Activated CD8-positive, alpha-beta T cell treated with anti-CD3 and anti-CD28 coated beads for 36 hours (primary cell): ENCODE results near the gene DTX1. TPM values are rescaled to one million over a fixed set of nuclear protein-coding genes. Genes with fewer than 3 reads are reported as not detected.

Experiments used
- ATAC-seq: fragments of 200-7000 bp; cut with Tn5 transposase; one replicate; pipeline ENCODE4 v1.10.0; 2021; ENCODE audit warnings: mild to moderate bottlenecking, moderate library complexity
- CTCF ChIA-PET: fragments of 350-600 bp; sonication (Branson Sonifier 250); formaldehyde crosslinking; loops from one replicate; lab custom pipeline; 2021; ENCODE audit warnings: antibody characterized with exemption; lab: Charles Lee
- POLR2A ChIA-PET: fragments of 350-600 bp; sonication (Branson Sonifier 250); formaldehyde crosslinking; loops from one replicate; lab custom pipeline; 2021; ENCODE audit warnings: antibody characterized with exemption; lab: Charles Lee
- DNase-seq: peaks from one replicate; pipeline ENCODE4 v3.0.0-alpha.2; 2020
- H3K27ac Mint-ChIP-seq: one replicate; pipeline ENCODE4 v1.8.0; 2021; ENCODE audit warnings: mild to moderate bottlenecking, mixed read lengths
- H3K27me3 Mint-ChIP-seq: one replicate; pipeline ENCODE4 v1.8.0; 2021; ENCODE audit warnings: mixed read lengths
- H3K36me3 Mint-ChIP-seq: one replicate; pipeline ENCODE4 v1.8.0; 2021; ENCODE audit warnings: low read depth, mixed read lengths
- H3K4me1 Mint-ChIP-seq: one replicate; pipeline ENCODE4 v1.8.0; 2021; ENCODE audit warnings: low read depth, mixed read lengths
- H3K4me3 Mint-ChIP-seq: one replicate; pipeline ENCODE4 v1.8.0; 2021; ENCODE audit warnings: mild to moderate bottlenecking, moderate library complexity, mixed read lengths
- H3K9me3 Mint-ChIP-seq: one replicate; pipeline ENCODE4 v1.8.0; 2021; ENCODE audit warnings: mixed read lengths
- intact Hi-C: fragments of 100-400 bp; cut with micrococcal nuclease; formaldehyde crosslinking; loops from one replicate; pipeline ENCODE4 v1.10.0; 2022
- total RNA-seq, 2 experiments: library from RNA; stranded (reverse); gene quantifications; one replicate each; pipeline ENCODE4 v1.2.3, GENCODE V29; 2021
- TF ChIP-seq, protein P1 (sequence below): fragments of 200-600 bp; IDR thresholded peaks from one replicate; pipeline ENCODE4 v1.8.0; 2022; ENCODE audit warnings: antibody characterized with exemption, mild to moderate bottlenecking

The DTX1 gene
- total RNA-seq, 2 experiments from 2014 or later: 2.9 to 3.4 TPM

DNA sequence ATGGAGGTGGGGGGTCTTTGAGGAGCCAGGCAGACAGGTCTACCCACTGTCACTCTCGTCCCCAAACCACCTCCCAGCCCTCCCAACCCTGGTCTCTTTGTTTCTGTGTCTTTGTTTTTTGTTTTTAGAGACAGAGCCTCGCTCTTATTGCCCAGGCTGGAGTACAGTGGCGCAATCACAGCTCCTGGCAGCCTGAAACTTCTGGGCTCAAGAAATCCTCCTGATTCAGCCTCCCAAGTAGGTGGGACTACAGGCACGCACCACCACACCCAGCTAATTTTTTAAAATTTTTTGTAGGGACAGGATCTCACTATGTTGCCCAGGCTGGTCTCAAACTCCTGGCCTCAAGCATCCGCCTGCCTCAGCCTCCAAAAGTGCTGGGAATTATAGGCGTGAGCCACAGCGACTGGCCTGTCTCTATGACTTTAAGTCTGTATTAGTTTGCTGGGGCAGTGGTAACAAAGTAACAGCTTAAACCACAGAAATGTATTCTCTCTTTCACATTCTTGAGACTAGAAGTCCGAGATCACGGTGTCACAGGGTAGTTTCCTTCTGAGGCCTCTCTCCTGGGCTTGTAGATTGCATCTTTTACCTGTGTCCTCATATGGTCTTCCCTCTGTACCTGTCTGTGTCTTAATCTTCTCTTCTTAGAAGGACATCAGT lies 26.1 kb downstream of the DTX1 start:
- ATAC-seq: no peak
- H3K4me3 Mint-ChIP-seq: no peak overlapping the region
- no peaks in the 10 kb centered on the region for H3K9me3 Mint-ChIP-seq
- no peaks in the 10 kb centered on the region for H3K27me3 Mint-ChIP-seq
- no peak for DNase-seq
- no peak overlapping the region for H3K27ac Mint-ChIP-seq
- peaks cover 30% of the 10 kb centered on the region for H3K4me1 Mint-ChIP-seq
- ChIA-PET POLR2A (no interaction called here), CTCF (interaction anchor here (1.6 kb wide), 1 partner anchor 15 kb away, joined by 3 read pairs; no protein-coding TSS in a partner anchor)
- no peaks in the 10 kb centered on the region for H3K36me3 Mint-ChIP-seq
- intact Hi-C loops: no loop called here
- TF ChIP-seq, protein P1, sequence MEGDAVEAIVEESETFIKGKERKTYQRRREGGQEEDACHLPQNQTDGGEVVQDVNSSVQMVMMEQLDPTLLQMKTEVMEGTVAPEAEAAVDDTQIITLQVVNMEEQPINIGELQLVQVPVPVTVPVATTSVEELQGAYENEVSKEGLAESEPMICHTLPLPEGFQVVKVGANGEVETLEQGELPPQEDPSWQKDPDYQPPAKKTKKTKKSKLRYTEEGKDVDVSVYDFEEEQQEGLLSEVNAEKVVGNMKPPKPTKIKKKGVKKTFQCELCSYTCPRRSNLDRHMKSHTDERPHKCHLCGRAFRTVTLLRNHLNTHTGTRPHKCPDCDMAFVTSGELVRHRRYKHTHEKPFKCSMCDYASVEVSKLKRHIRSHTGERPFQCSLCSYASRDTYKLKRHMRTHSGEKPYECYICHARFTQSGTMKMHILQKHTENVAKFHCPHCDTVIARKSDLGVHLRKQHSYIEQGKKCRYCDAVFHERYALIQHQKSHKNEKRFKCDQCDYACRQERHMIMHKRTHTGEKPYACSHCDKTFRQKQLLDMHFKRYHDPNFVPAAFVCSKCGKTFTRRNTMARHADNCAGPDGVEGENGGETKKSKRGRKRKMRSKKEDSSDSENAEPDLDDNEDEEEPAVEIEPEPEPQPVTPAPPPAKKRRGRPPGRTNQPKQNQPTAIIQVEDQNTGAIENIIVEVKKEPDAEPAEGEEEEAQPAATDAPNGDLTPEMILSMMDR: no peak

DNA sequence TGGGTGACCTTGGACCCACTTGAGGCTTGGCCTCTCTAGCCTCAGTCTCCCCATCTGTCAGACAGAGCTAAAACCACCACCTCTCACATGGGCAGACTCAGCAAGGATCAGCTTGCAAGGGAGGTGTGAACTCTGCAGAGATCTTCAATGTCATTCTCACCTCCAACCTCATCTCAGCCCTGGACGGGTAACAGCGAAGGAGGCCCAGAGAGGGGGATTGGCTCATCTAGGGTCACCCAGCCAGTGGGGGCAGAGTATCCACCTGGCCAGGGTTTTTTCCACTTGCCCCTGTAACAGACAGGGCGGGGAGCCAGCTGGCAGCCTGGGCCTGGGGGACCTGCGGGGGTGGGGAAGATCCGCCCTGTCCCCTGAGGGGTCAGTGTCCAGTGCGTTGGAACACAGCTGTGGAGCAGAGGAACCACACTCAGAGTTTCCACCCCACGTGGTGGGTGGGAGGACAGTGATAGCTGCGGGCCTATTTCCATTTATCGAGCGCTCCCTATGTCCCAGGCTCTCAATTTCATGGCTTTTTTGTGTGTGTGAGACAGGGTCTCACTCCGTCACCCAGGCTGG lies 27.4 kb downstream of the DTX1 start:
- POLR2A ChIA-PET: no interaction called here

DNA sequence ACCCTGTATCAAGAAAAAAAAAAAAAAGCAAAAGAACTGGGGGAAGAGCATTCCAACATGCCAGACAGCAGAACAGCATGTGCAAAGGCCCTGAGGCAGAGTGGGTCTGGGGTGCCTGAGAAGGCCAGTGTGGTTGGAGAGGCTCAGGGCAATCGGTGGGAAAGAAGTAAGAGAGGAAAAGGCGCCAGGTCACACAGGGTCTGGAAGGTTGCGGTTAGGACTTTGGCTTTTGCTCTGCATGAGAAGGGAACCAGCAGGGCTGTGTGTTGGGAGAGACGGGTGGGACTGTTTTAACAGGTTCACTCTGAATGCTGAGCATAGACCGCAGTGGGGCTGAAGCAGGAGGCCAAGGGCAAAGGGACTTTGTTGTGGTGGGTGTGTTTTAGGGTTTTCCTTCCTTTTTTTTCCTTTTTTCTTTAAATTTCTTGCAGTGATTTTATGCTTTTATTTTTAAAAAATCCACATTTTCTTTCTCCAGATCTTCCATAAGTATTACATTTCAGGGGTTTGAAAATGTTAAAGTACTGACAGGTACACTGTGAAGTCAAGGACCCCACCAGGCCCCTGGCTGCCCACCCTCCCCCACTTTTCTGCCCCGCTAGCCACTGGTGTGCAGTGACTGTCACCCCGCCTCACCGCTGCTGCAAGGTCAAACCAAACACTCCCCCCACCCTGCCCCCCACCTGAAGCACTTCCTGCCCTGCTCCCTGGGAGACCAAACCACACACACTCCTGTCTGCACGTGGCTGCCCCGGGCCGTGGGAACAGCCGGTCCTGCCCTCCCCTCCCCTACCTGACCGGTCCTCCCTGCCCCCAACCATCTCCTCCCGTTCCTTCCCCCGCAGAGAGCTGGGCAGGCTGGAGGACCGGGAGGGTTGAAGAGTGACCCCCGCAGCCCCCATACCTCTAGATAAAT lies 30.0 kb downstream of the DTX1 start:
- ATAC-seq (no peak), DNase-seq (peak; percentile 49)
- no peaks in the 10 kb centered on the region for H3K9me3 Mint-ChIP-seq
- ChIA-PET CTCF (interaction anchor here (0.8 kb wide), 1 partner anchor 38 kb away, joined by 6 read pairs; no protein-coding TSS in a partner anchor), POLR2A (interaction anchor here (0.8 kb wide), 1 partner anchor 14 kb away, joined by 3 read pairs; no protein-coding TSS in a partner anchor)
- H3K27ac Mint-ChIP-seq: peak overlapping the region; percentile 79
- H3K27me3 Mint-ChIP-seq: no peaks in the 10 kb centered on the region
- peaks cover 57% of the 10 kb centered on the region for H3K4me1 Mint-ChIP-seq
- TF ChIP-seq, protein P1: no peak
- H3K4me3 Mint-ChIP-seq: no peak overlapping the region
- H3K36me3 Mint-ChIP-seq: no peaks in the 10 kb centered on the region
- intact Hi-C loops: no loop called here

More for the DNA sequence above, 27.4 kb downstream of the DTX1 start:
- CTCF ChIA-PET: no interaction called here
- H3K4me1 Mint-ChIP-seq: peaks cover 42% of the 10 kb centered on the region
- H3K9me3 Mint-ChIP-seq: no peaks in the 10 kb centered on the region
- no peaks in the 10 kb centered on the region for H3K36me3 Mint-ChIP-seq
- peak overlapping the region; percentile 4 for H3K27ac Mint-ChIP-seq
- intact Hi-C loops: no loop called here
- TF ChIP-seq, protein P1: no peak
- no peaks in the 10 kb centered on the region for H3K27me3 Mint-ChIP-seq
- DNase-seq (no peak), ATAC-seq (no peak)
- no peak overlapping the region for H3K4me3 Mint-ChIP-seq

DNA sequence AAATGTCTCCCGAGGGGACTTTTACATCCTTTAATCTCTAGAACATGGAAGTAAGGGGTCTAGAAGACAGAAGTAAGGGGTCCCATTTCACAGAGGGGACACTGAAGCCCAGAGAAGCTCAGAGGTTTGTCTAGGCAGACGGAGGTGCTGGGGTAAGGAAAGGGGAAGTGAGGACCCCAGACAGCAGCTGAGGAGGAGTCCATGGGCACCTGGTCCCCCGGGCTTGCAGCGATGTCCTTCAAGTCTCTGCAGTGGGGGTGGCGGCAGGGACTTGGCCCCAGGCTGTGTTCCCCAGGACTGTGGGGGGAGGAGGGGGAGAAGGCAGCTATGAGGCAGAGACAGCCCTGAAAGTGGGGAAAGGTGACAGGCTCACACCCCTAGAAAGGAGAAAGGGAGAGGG lies 30.7 kb downstream of the DTX1 start:
- H3K4me1 Mint-ChIP-seq: peaks cover 64% of the 10 kb centered on the region
- no peak for DNase-seq

More for the DNA sequence above, 30.7 kb downstream of the DTX1 start:
- Mint-ChIP-seq H3K9me3 (no peaks in the 10 kb centered on the region), H3K4me3 (no peak overlapping the region), H3K27ac (peak overlapping the region; percentile 79), H3K36me3 (no peaks in the 10 kb centered on the region), H3K27me3 (no peaks in the 10 kb centered on the region)
- ATAC-seq: no peak
- TF ChIP-seq, protein P1: no peak
- intact Hi-C loops: no loop called here
- CTCF ChIA-PET: interaction anchor here (0.7 to 0.8 kb wide), 2 partner anchors 11 to 38 kb away, joined by 3 to 6 read pairs; no protein-coding TSS in a partner anchor
- POLR2A ChIA-PET: no interaction called here
